ENCODE results near the gene LYPD3. TPM values are rescaled to one million over a fixed set of nuclear protein-coding genes. Genes with fewer than 3 reads are reported as not detected.

The LYPD3 gene
- total and polyA plus RNA-seq, 2 donors (not counting 1 experiment from before 2014, with no cell fraction given), result 0.35 to 0.50 TPM

DNA sequence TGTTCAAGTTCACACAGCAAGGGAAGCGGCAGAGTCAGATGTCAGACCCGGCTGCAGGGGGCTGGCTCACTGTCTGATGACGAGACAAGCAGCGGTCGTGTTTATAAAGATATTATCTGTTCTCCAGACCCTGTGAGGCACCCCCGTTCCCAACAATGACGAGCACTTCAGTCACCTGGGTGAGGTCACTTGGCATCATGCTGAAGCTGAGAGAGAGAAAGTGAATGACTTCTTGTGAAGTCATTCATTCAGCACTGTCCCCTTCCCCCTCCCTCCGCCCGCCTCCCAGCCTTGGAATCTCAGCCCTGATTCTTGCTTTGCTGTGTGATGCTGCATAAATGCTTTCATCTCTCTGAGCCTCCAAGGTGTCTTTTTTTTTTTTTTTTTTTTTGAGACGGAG is 4.9 kb upstream of the LYPD3 start:
- Histone ChIP-seq H3K36me3 (ENCODE audit: control insufficient read depth, insufficient read depth, low read length) (no peaks in the 10 kb centered on the region), H3K4me2 (ENCODE audit: extremely low read depth, insufficient read depth, low read length) (no peak overlapping the region), H3K4me3 (replicated peaks in 1 of 4; ENCODE audit: control extremely low read depth in 1 of 4, insufficient read depth in 1 of 4, low read depth in 3 of 4, low read length in 4 of 4) (no peak overlapping the region), H3K9ac (ENCODE audit: insufficient read depth, low read length) (no peak overlapping the region), H3K27me3 (ENCODE audit: control insufficient read depth, insufficient read depth, low read length) (no peaks in the 10 kb centered on the region), H3K9me3 (ENCODE audit: control insufficient read depth, insufficient read depth, low read depth, low read length) (no peaks in the 10 kb centered on the region), H3K27ac (ENCODE audit: insufficient read depth, low read length) (peak overlapping the region; percentile 16), H3K4me1 (ENCODE audit: control insufficient read depth, extremely low read depth, insufficient read depth, low read length) (peaks cover 6% of the 10 kb centered on the region), H4K20me1 (ENCODE audit: control insufficient read depth, extremely low read depth, insufficient read depth, low read length) (no peaks in the 10 kb centered on the region), H3K79me2 (ENCODE audit: control insufficient read depth, insufficient read depth, low read length) (no peaks in the 10 kb centered on the region), H2AFZ (ENCODE audit: low read length) (no peak overlapping the region)
- peak; percentile 36 to 76 for DNase-seq (ENCODE audit: low read depth in 2 of 2)
- TF ChIP-seq EZH2 (IDR thresholded peaks at IDR 0.05; ENCODE audit: low read length, missing control alignments), result no peak
- TF ChIP-seq, protein P1, sequence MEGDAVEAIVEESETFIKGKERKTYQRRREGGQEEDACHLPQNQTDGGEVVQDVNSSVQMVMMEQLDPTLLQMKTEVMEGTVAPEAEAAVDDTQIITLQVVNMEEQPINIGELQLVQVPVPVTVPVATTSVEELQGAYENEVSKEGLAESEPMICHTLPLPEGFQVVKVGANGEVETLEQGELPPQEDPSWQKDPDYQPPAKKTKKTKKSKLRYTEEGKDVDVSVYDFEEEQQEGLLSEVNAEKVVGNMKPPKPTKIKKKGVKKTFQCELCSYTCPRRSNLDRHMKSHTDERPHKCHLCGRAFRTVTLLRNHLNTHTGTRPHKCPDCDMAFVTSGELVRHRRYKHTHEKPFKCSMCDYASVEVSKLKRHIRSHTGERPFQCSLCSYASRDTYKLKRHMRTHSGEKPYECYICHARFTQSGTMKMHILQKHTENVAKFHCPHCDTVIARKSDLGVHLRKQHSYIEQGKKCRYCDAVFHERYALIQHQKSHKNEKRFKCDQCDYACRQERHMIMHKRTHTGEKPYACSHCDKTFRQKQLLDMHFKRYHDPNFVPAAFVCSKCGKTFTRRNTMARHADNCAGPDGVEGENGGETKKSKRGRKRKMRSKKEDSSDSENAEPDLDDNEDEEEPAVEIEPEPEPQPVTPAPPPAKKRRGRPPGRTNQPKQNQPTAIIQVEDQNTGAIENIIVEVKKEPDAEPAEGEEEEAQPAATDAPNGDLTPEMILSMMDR (conservative IDR thresholded peaks at IDR 0.05 in 1 of 2, IDR thresholded peaks at IDR 0.05 in 1 of 2; ENCODE audit: low read depth in 1 of 2, low read length in 2 of 2), result no peak

DNA sequence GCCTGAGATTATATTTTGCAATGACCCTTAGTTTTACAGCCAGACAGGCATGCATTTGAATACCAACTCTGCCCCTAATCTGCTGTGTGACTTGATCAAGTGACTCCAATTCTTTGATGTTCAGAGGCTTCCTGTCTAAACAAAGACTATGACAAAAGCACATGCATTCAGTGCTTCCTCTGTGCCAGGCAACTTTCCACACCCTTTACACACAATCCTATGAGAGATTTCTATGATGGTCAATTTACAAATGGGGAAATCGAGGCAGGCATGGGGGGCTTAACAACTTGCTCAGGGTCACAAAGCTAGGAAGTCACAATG is 3.7 kb upstream of the LYPD3 start:
- no peak overlapping the region for H3K9ac ChIP-seq (ENCODE audit: insufficient read depth, low read length)
- DNase-seq (ENCODE audit: low read depth in 2 of 2), result no peak
- no peaks in the 10 kb centered on the region for H3K27me3 ChIP-seq (ENCODE audit: control insufficient read depth, insufficient read depth, low read length)

DNA sequence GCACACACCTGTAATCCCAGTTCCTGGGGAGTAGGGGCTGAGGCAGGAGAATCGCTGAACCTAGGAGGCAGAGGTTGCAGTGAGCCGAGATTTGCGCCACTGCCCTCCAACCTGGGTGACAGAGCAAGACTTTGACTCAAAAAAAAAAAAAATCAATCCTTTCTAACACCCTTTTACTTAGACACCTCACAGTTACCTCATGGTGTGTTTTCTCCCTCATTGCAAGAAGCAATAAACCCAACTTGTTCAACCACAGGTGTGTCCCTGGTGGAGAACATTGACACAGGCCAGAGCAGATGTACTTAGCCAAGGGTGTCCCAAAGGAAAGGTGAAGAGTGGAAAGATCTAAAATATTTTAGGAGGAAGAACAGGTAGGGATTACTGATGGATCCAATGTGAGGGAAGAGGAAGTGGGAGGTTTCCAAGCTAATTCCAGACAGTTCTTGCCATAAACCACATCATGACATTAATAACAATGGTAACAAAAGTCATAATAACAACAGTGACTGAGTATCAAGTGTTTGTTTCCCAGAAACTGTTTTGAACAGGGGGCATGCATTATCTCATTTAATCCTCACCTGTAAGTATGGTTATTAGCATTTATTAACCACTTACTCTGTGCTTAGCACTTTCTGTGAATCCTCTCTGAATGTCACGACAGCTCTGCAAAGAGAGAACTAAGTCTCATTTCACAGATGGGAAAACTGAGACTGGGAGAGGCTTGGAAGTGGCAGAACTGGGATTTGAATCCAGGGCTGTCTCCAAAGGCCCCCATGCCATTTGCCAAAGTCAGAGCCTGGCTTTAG is 3.1 kb upstream of the LYPD3 start:
- no peak overlapping the region for H3K27ac ChIP-seq (ENCODE audit: insufficient read depth, low read length)
- no peaks in the 10 kb centered on the region for H3K9me3 ChIP-seq (ENCODE audit: control insufficient read depth, insufficient read depth, low read depth, low read length)
- no peaks in the 10 kb centered on the region for H3K27me3 ChIP-seq (ENCODE audit: control insufficient read depth, insufficient read depth, low read length)
- no peak for TF ChIP-seq EZH2 (IDR thresholded peaks at IDR 0.05; ENCODE audit: low read length, missing control alignments)
- TF ChIP-seq, protein P1 (conservative IDR thresholded peaks at IDR 0.05 in 1 of 2, IDR thresholded peaks at IDR 0.05 in 1 of 2; ENCODE audit: low read depth in 1 of 2, low read length in 2 of 2), result no peak
- no peak overlapping the region for H2AFZ ChIP-seq (ENCODE audit: low read length)
- H3K36me3 ChIP-seq (ENCODE audit: control insufficient read depth, insufficient read depth, low read length), result no peaks in the 10 kb centered on the region
- H3K4me1 ChIP-seq (ENCODE audit: control insufficient read depth, extremely low read depth, insufficient read depth, low read length), result peaks cover 3% of the 10 kb centered on the region
- H3K4me2 ChIP-seq (ENCODE audit: extremely low read depth, insufficient read depth, low read length), result no peak overlapping the region
- no peak for DNase-seq (ENCODE audit: low read depth in 2 of 2)
- no peak overlapping the region for H3K4me3 ChIP-seq (replicated peaks in 1 of 4; ENCODE audit: control extremely low read depth in 1 of 4, insufficient read depth in 1 of 4, low read depth in 3 of 4, low read length in 4 of 4)
- no peaks in the 10 kb centered on the region for H4K20me1 ChIP-seq (ENCODE audit: control insufficient read depth, extremely low read depth, insufficient read depth, low read length)
- no peak overlapping the region for H3K9ac ChIP-seq (ENCODE audit: insufficient read depth, low read length)
- no peaks in the 10 kb centered on the region for H3K79me2 ChIP-seq (ENCODE audit: control insufficient read depth, insufficient read depth, low read length)

More for the DNA sequence above, 3.7 kb upstream of the LYPD3 start:
- Histone ChIP-seq H3K9me3 (ENCODE audit: control insufficient read depth, insufficient read depth, low read depth, low read length) (no peaks in the 10 kb centered on the region), H3K4me1 (ENCODE audit: control insufficient read depth, extremely low read depth, insufficient read depth, low read length) (peaks cover 3% of the 10 kb centered on the region), H2AFZ (ENCODE audit: low read length) (no peak overlapping the region), H3K79me2 (ENCODE audit: control insufficient read depth, insufficient read depth, low read length) (no peaks in the 10 kb centered on the region), H3K27ac (ENCODE audit: insufficient read depth, low read length) (no peak overlapping the region), H3K36me3 (ENCODE audit: control insufficient read depth, insufficient read depth, low read length) (no peaks in the 10 kb centered on the region), H4K20me1 (ENCODE audit: control insufficient read depth, extremely low read depth, insufficient read depth, low read length) (no peaks in the 10 kb centered on the region), H3K4me3 (replicated peaks in 1 of 4; ENCODE audit: control extremely low read depth in 1 of 4, insufficient read depth in 1 of 4, low read depth in 3 of 4, low read length in 4 of 4) (no peak overlapping the region), H3K4me2 (ENCODE audit: extremely low read depth, insufficient read depth, low read length) (no peak overlapping the region)
- no peak for TF ChIP-seq EZH2 (IDR thresholded peaks at IDR 0.05; ENCODE audit: low read length, missing control alignments)
- TF ChIP-seq, protein P1 (conservative IDR thresholded peaks at IDR 0.05 in 1 of 2, IDR thresholded peaks at IDR 0.05 in 1 of 2; ENCODE audit: low read depth in 1 of 2, low read length in 2 of 2), result no peak

Measured in fibroblast of lung (primary cell).